Caco-2 (cell line): ENCODE measurements around the gene ZNF565. TPM values are rescaled to one million over a fixed set of nuclear protein-coding genes. Genes with fewer than 3 reads are reported as not detected.

Source experiments
- BruUV-seq: library from RNA; stranded (reverse); fragments of 400-500 nt; replicated peaks from 2 replicates; lab custom pipeline; 2021; lab: Mats Ljungman, UMichigan
- CTCF ChIA-PET: fragments of 300-600 bp; sonication (Branson Sonifier 250); formaldehyde crosslinking; loops from one replicate; lab custom pipeline; 2022; ENCODE audit warnings: antibody characterized with exemption; lab: Charles Lee
- POLR2A ChIA-PET: fragments of 300-600 bp; sonication (Branson Sonifier 250); formaldehyde crosslinking; loops from one replicate; lab custom pipeline; 2022; ENCODE audit warnings: antibody characterized with exemption; lab: Charles Lee
- DNase-seq, 2 experiments: peaks; one replicate each; pipeline versions ENCODE4 v3.0.0 to v3.0.0-alpha.2; 2020 to 2022
- H3K27me3 ChIP-seq: replicated peaks from 2 replicates; pipeline ENCODE4 v1.6.0; 2011; ENCODE audit warnings: low read length; ENCODE audit not compliant: control insufficient read depth, insufficient read depth
- H3K36me3 ChIP-seq: 2 replicates; pipeline ENCODE4 v1.5.1; 2011; ENCODE audit warnings: low read length; ENCODE audit not compliant: control insufficient read depth, insufficient read depth
- H3K4me1 ChIP-seq: fragments of 250-450 bp; sonication (Bioruptor Pico); 2 replicates; pipeline ENCODE4 v1.5.1; 2020; ENCODE audit warnings: mild to moderate bottlenecking
- H3K4me3 ChIP-seq: 2 replicates; pipeline ENCODE4 v1.5.1; 2011; ENCODE audit warnings: low read depth, mild to moderate bottlenecking, control low read depth, low read length
- H3K9me3 ChIP-seq: fragments of 250-450 bp; sonication (Bioruptor Pico); 2 replicates; pipeline ENCODE4 v1.5.1; 2020; ENCODE audit warnings: mild to moderate bottlenecking, moderate library complexity
- H3K27ac Mint-ChIP-seq: one replicate; pipeline ENCODE4 v1.8.0; 2022; ENCODE audit warnings: mixed read lengths; ENCODE audit not compliant: unreplicated experiment
- H3K27me3 Mint-ChIP-seq: one replicate; pipeline ENCODE4 v1.8.0; 2022; ENCODE audit warnings: mixed read lengths; ENCODE audit not compliant: insufficient read depth, unreplicated experiment
- H3K36me3 Mint-ChIP-seq: one replicate; pipeline ENCODE4 v1.8.0; 2022; ENCODE audit warnings: mild to moderate bottlenecking, mixed read lengths; ENCODE audit not compliant: insufficient read depth, unreplicated experiment
- H3K4me1 Mint-ChIP-seq: one replicate; pipeline ENCODE4 v1.8.0; 2022; ENCODE audit warnings: low read depth, mixed read lengths; ENCODE audit not compliant: unreplicated experiment
- H3K4me3 Mint-ChIP-seq: one replicate; pipeline ENCODE4 v1.8.0; 2022; ENCODE audit warnings: mild to moderate bottlenecking, moderate library complexity, mixed read lengths; ENCODE audit not compliant: unreplicated experiment
- H3K9me3 Mint-ChIP-seq: one replicate; pipeline ENCODE4 v1.8.0; 2022; ENCODE audit warnings: mixed read lengths; ENCODE audit not compliant: unreplicated experiment
- CTCF ChIP-seq, 2 experiments: fragments of 200-600 bp in 1 of 2; IDR thresholded peaks; 1 replicate in 1 of 2; 2 replicates in 1 of 2; pipeline versions ENCODE4 v1.5.1 to v1.8.0; 2011 to 2022; ENCODE audit warnings: antibody characterized with exemption in 1 of 2, control low read depth in 1 of 2, inconsistent platforms in 1 of 2, low read depth in 1 of 2, low read length in 1 of 2, mild to moderate bottlenecking in 1 of 2, moderate library complexity in 1 of 2; ENCODE audit not compliant: insufficient read depth in 1 of 2, severe bottlenecking in 1 of 2, unreplicated experiment in 1 of 2
- intact Hi-C: fragments of 100-400 bp; cut with micrococcal nuclease; formaldehyde crosslinking; loops from one replicate; pipeline ENCODE4 v1.10.0; 2022; ENCODE audit not compliant: unreplicated experiment
- total RNA-seq: library from RNA; stranded (reverse); gene quantifications from 2 replicates; pipeline ENCODE4 v1.2.3, GENCODE V29; 2022

The ZNF565 gene
- total RNA-seq, 1 experiment from 2014 or later = 3.8 TPM

DNA sequence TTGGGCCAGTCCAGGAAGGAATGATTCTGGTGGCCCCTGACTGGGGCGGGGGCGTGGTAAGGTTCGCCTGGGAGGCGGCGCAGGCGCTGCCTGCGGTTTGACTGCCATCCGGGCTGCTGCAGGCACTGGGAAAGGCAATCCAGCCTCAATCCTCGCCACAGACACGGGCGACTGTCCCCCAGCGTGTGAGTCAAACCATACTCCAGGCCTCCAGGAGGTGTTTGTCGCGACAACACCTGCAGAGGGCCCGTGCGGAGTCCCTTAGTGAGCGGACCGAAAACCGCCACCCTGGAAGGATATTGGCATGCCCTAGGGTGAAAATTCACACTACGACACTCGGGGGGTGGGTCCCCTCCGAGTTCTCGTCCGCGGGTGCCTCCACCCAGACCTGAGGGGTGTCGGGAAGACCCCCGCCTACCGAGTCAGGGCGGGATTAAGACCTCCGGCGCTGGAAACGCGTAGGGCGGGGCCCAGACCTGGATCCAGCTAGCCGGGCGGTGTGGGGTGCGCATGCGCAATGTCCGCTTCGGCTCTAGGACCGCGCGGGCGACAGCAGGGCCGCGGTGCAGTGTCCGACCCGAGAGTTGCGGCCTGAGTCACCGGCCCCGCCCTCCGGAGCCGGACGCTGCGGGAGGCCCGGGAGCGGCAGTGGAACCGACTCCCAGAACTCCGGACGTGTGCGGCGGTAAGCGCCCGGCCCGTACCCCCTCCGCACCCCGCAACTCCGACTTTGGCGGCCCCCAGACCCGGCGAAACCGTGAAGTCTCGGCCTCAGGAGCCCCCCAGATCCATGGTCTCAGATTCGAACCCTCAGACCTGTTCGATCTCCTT is 74.8 kb downstream of the ZNF565 start, which contains the start of gene CAPNS1:
Gene CAPNS1 (plus strand): TSS at position 594 of the 831 bp plus-strand sequence. CDS start 946 bp downstream, outside the sequence.
- peak within 1 kb of the TSS; percentile 93 for H3K4me3 Mint-ChIP-seq
- peaks cover 9% of the 10 kb centered on the region for H3K9me3 Mint-ChIP-seq
- POLR2A ChIA-PET = interaction anchor here (0.6 to 2.0 kb wide), 5 partner anchors 10 to 172 kb away, joined by 4 to 12 read pairs (median 5); partner anchors contain the start of genes ZNF146 and ZNF565
- H3K27me3 Mint-ChIP-seq = no peaks in the 10 kb centered on the region
- H3K36me3 Mint-ChIP-seq = peaks cover 36% of the 10 kb centered on the region
- TF ChIP-seq CTCF (IDR thresholded peaks at IDR 0.05; ENCODE audit: insufficient read depth in 1 of 2, low read depth in 1 of 2, low read length in 1 of 2, severe bottlenecking in 1 of 2, unreplicated experiment in 1 of 2) = peak; percentile 33 to 46
- no TSS peak for BruUV-seq
- H3K36me3 ChIP-seq = 0 out of 2 replicates have a peak, but pooled peaks cover 3% of the 10 kb centered on the region
- CTCF ChIA-PET = interaction anchor here (1.5 kb wide), 1 partner anchor 12 kb away, joined by 10 read pairs; no protein-coding TSS in a partner anchor
- peaks cover 21% of the 10 kb centered on the region for H3K4me1 Mint-ChIP-seq
- peaks cover 7% of the 10 kb centered on the region for H3K4me1 ChIP-seq
- peak within 1 kb of the TSS; percentile 91 for H3K27ac Mint-ChIP-seq
- intact Hi-C loops = loop anchor here (1.0 to 2.0 kb wide), 4 partner anchors 11 to 76 kb away; partner anchors contain the start of genes POLR2I, TBCB and ZNF146
- peak within 1 kb of the TSS; percentile 70 for H3K4me3 ChIP-seq
- DNase-seq = peak; percentile 97 to 99
- no peaks in the 10 kb centered on the region; the same call in 1 of the 2 replicates for H3K9me3 ChIP-seq
- H3K27me3 ChIP-seq = no peaks in the 10 kb centered on the region

DNA sequence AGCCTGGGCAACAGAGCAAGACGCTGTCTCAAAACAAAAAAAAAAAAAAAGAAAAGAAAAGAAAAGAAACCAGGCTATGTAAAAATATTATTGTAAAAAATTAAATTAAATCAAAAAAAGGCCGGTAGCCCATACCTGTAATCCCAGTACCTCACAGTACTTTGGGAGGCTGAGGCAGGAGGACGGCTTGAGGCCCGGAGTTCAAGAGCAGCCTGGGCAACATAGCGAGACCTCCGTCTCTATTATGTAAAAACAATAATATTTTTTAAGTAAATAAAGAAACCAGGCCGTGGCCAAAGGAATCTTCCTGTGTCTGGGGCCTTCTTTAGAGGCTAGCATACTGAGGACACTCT is 75.4 kb downstream of the ZNF565 start:
- H3K4me1 ChIP-seq = peaks cover 7% of the 10 kb centered on the region
- peak overlapping the region; percentile 91 for H3K27ac Mint-ChIP-seq
- BruUV-seq = no TSS peak

More for the DNA sequence above, 75.4 kb downstream of the ZNF565 start:
- peak overlapping the region; percentile 70 for H3K4me3 ChIP-seq
- intact Hi-C loops = loop anchor here (1.0 to 2.0 kb wide), 4 partner anchors 11 to 76 kb away; partner anchors contain the start of genes POLR2I, TBCB and ZNF146
- 0 out of 2 replicates have a peak, but pooled peaks cover 1% of the 10 kb centered on the region for H3K36me3 ChIP-seq
- no peak for TF ChIP-seq CTCF (IDR thresholded peaks at IDR 0.05; ENCODE audit: insufficient read depth in 1 of 2, low read depth in 1 of 2, low read length in 1 of 2, severe bottlenecking in 1 of 2, unreplicated experiment in 1 of 2)
- H3K9me3 ChIP-seq = no peaks in the 10 kb centered on the region; the same call in 1 of the 2 replicates
- Mint-ChIP-seq H3K4me1 (peaks cover 21% of the 10 kb centered on the region), H3K9me3 (peaks cover 9% of the 10 kb centered on the region), H3K36me3 (peaks cover 35% of the 10 kb centered on the region), H3K4me3 (peak overlapping the region; percentile 93), H3K27me3 (no peaks in the 10 kb centered on the region)
- no peak for DNase-seq
- ChIA-PET CTCF (interaction anchor here (1.5 kb wide), 1 partner anchor 11 kb away, joined by 10 read pairs; no protein-coding TSS in a partner anchor), POLR2A (interaction anchor here (0.7 to 2.0 kb wide), 3 partner anchors 10 to 75 kb away, joined by 4 to 10 read pairs (median 5); partner anchors contain the start of genes ZNF146 and ZNF565)
- no peaks in the 10 kb centered on the region for H3K27me3 ChIP-seq
